Measurements from ENCODE around the gene PDIA5.

DNA sequence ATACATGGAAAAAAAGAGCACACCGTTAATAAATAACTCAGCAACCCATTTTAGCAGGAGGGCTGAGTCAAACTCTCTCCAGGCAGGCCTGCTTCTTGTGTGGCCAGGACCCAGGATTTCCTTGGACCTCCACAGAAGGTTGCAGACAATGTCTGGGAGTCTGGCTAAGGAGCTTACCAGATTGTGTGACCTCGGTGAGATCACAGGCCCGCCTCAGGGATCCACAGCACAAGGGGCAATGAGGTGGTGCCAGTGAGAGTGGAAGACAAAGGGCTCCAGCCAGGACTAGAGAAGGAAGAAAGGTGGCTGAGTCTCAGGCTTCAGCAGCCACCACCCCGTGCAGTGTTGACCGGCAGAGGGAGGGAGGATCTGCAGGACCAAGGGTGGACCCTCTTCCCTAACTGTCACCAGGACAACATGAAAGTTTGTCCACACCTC is 102.7 kb downstream of the PDIA5 start:
- TF ChIP-seq, protein P1, sequence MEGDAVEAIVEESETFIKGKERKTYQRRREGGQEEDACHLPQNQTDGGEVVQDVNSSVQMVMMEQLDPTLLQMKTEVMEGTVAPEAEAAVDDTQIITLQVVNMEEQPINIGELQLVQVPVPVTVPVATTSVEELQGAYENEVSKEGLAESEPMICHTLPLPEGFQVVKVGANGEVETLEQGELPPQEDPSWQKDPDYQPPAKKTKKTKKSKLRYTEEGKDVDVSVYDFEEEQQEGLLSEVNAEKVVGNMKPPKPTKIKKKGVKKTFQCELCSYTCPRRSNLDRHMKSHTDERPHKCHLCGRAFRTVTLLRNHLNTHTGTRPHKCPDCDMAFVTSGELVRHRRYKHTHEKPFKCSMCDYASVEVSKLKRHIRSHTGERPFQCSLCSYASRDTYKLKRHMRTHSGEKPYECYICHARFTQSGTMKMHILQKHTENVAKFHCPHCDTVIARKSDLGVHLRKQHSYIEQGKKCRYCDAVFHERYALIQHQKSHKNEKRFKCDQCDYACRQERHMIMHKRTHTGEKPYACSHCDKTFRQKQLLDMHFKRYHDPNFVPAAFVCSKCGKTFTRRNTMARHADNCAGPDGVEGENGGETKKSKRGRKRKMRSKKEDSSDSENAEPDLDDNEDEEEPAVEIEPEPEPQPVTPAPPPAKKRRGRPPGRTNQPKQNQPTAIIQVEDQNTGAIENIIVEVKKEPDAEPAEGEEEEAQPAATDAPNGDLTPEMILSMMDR (IDR thresholded peaks at IDR 0.05; ENCODE audit: low read depth, low read length, poor library complexity, severe bottlenecking), result no peak
- TF ChIP-seq EZH2phosphoT487 (IDR thresholded peaks at IDR 0.05; ENCODE audit: borderline replicate concordance, low read length), result no peak
